RWPE2 (cell line): ENCODE measurements around the gene FNBP1.
"Not testable (repeated sequence)": the region's sequence is repeated elsewhere in the genome, so short reads cannot be mapped to it uniquely, and the experiment has no call there.

Experiments
- ATAC-seq: fragments of 200-7000 bp; cut with Tn5 transposase; 3 replicates; pipeline ENCODE4 v1.9.1; 2021; ENCODE audit warnings: low read depth
- DNase-seq: peaks from one replicate; pipeline ENCODE4 v3.0.0-alpha.2; 2020; ENCODE audit warnings: low spot score
- H3K27ac ChIP-seq: fragments of 450-650 bp; 2 replicates; pipeline ENCODE4 v1.5.1; 2017; ENCODE audit warnings: mild to moderate bottlenecking; ENCODE audit not compliant: poor library complexity, severe bottlenecking
- H3K27me3 ChIP-seq: fragments of 250-450 bp; sonication (Bioruptor Pico); 2 replicates; pipeline ENCODE4 v1.5.1; 2021; ENCODE audit warnings: mild to moderate bottlenecking, moderate library complexity; ENCODE audit not compliant: insufficient read depth, poor library complexity, severe bottlenecking
- H3K36me3 ChIP-seq: fragments of 250-450 bp; sonication (Bioruptor Pico); 2 replicates; pipeline ENCODE4 v1.5.1; 2020; ENCODE audit warnings: low read depth, mild to moderate bottlenecking, moderate library complexity
- H3K4me1 ChIP-seq: fragments of 250-450 bp; sonication (Bioruptor Pico); 2 replicates; pipeline ENCODE4 v1.5.1; 2021; ENCODE audit warnings: mild to moderate bottlenecking, moderate library complexity; ENCODE audit not compliant: insufficient read depth, poor library complexity, severe bottlenecking
- H3K4me3 ChIP-seq: fragments of 250-450 bp; sonication (Bioruptor Pico); 2 replicates; pipeline ENCODE4 v1.5.1; 2021; ENCODE audit warnings: mild to moderate bottlenecking, moderate library complexity; ENCODE audit not compliant: severe bottlenecking
- H3K9me3 ChIP-seq: fragments of 250-450 bp; sonication (Bioruptor Pico); 2 replicates; pipeline ENCODE4 v1.5.1; 2021; ENCODE audit warnings: mild to moderate bottlenecking, moderate library complexity; ENCODE audit not compliant: severe bottlenecking
- TF ChIP-seq, protein P1 (sequence below): fragments of 450-650 bp; IDR thresholded peaks from one replicate; pipeline ENCODE4 v1.5.1; 2017; ENCODE audit warnings: mild to moderate bottlenecking, moderate library complexity; ENCODE audit not compliant: poor library complexity, severe bottlenecking

The FNBP1 gene

DNA sequence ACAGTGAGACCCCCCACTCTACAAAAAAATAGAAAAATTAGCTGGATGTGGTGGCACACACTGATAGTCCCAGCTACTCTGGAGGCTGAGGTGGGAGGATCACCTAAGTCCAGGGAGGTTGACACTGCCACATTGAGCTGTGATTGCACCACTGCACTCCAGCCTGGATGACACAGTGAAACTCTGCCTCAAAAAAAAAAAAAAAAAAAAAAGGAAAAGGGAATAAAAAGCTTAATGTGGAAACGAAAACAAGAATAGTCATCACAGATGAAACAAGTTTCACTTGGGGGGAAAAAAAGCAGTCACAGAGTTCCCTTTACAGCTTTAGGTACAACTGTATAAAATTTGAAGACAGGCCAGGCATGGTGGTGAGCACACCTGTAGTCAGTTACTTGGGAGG lies 84.2 kb downstream of the FNBP1 start:
- ATAC-seq (no peak), DNase-seq (no peak)
- no peaks in the 10 kb centered on the region for H3K27me3 ChIP-seq
- H3K9me3 ChIP-seq = no peaks in the 10 kb centered on the region
- TF ChIP-seq, protein P1, sequence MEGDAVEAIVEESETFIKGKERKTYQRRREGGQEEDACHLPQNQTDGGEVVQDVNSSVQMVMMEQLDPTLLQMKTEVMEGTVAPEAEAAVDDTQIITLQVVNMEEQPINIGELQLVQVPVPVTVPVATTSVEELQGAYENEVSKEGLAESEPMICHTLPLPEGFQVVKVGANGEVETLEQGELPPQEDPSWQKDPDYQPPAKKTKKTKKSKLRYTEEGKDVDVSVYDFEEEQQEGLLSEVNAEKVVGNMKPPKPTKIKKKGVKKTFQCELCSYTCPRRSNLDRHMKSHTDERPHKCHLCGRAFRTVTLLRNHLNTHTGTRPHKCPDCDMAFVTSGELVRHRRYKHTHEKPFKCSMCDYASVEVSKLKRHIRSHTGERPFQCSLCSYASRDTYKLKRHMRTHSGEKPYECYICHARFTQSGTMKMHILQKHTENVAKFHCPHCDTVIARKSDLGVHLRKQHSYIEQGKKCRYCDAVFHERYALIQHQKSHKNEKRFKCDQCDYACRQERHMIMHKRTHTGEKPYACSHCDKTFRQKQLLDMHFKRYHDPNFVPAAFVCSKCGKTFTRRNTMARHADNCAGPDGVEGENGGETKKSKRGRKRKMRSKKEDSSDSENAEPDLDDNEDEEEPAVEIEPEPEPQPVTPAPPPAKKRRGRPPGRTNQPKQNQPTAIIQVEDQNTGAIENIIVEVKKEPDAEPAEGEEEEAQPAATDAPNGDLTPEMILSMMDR = no peak
- H3K4me3 ChIP-seq = no peak overlapping the region
- H3K27ac ChIP-seq = no peak overlapping the region
- H3K36me3 ChIP-seq = 0 out of 2 replicates have a peak, but pooled peaks cover 10% of the 10 kb centered on the region
- H3K4me1 ChIP-seq = no peaks in the 10 kb centered on the region

DNA sequence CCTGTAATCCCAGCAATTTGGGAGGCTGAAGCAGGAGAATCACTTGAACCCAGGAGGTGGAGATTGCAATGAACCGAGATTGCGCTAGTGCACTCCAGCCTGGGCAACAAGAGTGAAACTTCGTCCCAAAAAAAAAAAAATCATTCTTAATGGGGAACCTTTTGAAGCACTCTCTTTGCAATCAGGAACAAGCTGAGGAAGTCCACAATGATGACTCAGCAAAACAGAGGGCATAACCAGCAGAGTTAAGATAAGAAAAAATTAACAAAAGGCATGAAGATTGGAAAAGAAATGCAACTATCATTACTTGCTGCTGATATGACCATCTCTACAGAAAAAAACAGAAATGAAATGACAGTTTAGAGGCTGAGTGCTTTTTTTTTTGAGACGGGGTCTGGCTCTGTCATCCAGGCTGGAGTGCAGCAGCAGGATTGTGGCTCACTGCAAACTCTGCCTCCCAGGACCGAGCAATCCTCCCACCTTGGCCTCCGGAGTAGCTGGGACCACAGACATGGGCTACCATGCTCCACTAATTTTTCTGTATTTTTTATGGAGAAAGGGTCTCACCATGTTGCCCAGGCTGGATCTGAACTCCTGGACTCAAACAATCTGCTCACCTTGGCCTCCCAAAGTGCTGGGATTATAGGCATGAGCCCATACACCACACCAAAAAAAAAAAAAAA lies 88.0 kb downstream of the FNBP1 start:
- no peak for DNase-seq
- no peaks in the 10 kb centered on the region for H3K4me1 ChIP-seq
- TF ChIP-seq, protein P1 = no peak
- no peak for ATAC-seq
- H3K4me3 ChIP-seq = no peak overlapping the region
- H3K9me3 ChIP-seq = no peaks in the 10 kb centered on the region
- H3K27ac ChIP-seq = no peak overlapping the region
- H3K27me3 ChIP-seq = no peaks in the 10 kb centered on the region
- 0 out of 2 replicates have a peak, but pooled peaks cover 10% of the 10 kb centered on the region for H3K36me3 ChIP-seq

DNA sequence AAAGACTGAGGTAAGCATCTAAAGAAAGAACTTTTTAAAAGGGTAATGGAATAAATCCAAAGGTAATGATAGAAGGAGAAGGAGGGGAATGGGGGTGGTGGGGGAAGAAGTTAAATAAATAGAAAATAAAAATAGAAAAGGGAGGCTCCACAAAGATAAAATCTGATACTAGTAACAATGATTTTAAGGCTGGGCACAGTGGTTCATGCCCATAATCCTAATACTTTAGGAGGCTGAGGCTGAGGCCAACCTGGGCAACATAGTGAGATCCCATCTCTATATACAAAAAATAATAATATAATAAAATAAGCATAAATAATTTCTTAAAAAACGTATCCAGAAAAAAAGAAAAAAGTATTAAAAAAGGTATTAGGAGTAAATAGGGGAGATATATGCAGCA lies 89.3 kb downstream of the FNBP1 start:
- 0 out of 2 replicates have a peak, but pooled peaks cover 10% of the 10 kb centered on the region for H3K36me3 ChIP-seq

DNA sequence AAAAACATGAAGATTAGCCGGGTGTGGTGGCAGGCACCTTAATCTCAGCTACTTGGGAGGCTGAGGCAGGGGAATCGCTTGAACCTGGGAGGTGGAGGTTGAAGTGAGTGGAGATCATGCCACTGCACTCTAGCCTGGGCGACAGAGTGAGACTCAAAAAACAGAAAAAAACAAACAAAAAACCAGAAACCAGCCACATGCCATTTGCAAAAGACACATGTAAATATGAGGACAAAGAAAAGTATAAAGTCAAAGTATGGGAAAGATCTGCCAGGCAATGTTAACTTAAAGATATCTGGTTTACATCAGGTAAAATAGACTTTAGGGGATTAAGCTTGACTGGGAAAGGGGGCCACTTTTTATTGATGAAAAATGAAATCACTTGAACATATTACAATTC lies 90.7 kb downstream of the FNBP1 start:
- 0 out of 2 replicates have a peak, but pooled peaks cover 6% of the 10 kb centered on the region for H3K36me3 ChIP-seq
- no peak for DNase-seq
- no peak overlapping the region for H3K4me3 ChIP-seq
- H3K4me1 ChIP-seq = no peaks in the 10 kb centered on the region
- ATAC-seq = no peak
- H3K9me3 ChIP-seq = no peaks in the 10 kb centered on the region
- no peak overlapping the region for H3K27ac ChIP-seq
- H3K27me3 ChIP-seq = no peaks in the 10 kb centered on the region
- TF ChIP-seq, protein P1 = no peak

More for the DNA sequence above, 89.3 kb downstream of the FNBP1 start:
- ATAC-seq (no peak), DNase-seq (no peak)
- TF ChIP-seq, protein P1 = no peak
- no peak overlapping the region for H3K4me3 ChIP-seq
- no peaks in the 10 kb centered on the region for H3K27me3 ChIP-seq
- H3K4me1 ChIP-seq = no peaks in the 10 kb centered on the region
- H3K27ac ChIP-seq = no peak overlapping the region
- no peaks in the 10 kb centered on the region for H3K9me3 ChIP-seq

DNA sequence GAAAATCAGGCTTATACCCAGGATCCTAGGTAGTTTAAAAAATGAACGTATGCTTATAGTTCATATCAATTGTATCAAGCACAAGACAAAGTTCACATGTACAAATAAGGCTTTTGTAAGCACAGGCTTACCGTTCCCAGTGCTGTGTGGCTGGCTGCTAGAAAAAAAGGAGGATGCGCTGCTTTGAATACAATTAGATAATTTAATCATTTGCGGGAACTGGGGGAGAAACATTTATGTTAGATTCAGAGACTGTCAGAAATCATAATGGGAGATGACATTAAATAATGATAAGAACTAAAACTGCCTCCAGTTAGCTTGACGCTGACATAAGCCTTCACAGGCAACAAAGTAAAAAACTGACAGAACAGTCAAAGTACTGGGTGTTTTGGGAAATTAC lies 93.2 kb downstream of the FNBP1 start:
- H3K4me3 ChIP-seq = no peak overlapping the region
- H3K9me3 ChIP-seq = no peaks in the 10 kb centered on the region
- H3K27ac ChIP-seq = no peak overlapping the region
- no peaks in the 10 kb centered on the region for H3K36me3 ChIP-seq
- TF ChIP-seq, protein P1 = no peak
- DNase-seq (no peak), ATAC-seq (no peak)
- H3K27me3 ChIP-seq = no peaks in the 10 kb centered on the region
- no peaks in the 10 kb centered on the region for H3K4me1 ChIP-seq

DNA sequence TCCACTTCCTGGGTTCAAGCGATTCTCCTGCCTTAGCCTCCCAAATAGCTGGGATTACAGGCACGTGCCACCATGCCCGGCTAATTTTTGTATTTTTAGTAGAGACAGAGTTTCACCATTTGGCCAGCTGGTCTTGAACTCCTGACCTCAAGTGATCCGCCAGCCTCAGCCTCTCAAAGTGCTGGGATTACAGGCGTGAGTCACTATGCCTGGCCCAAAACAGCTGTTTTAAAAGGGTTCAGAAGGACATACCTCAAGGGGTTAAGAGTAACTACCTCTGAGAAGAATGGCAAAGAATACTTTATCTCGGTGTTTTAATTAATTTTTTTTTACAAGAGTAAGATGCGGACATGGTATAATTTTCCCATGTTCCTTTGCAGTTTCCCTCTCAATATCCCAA lies 94.4 kb downstream of the FNBP1 start:
- H3K36me3 ChIP-seq, ATAC-seq, H3K4me1 ChIP-seq, H3K27ac ChIP-seq, H3K4me3 ChIP-seq, DNase-seq, H3K9me3 ChIP-seq, H3K27me3 ChIP-seq: not testable (repeated sequence)
